ENCODE results near the gene VPS18. TPM values are rescaled to one million over a fixed set of nuclear protein-coding genes. Genes with fewer than 3 reads are reported as not detected.
A peak's percentile ranks its signal among the peaks of the same experiment; 100 is the strongest.

The VPS18 gene
- total RNA-seq, 1 donor from 2014 or later: 26.2 TPM

DNA sequence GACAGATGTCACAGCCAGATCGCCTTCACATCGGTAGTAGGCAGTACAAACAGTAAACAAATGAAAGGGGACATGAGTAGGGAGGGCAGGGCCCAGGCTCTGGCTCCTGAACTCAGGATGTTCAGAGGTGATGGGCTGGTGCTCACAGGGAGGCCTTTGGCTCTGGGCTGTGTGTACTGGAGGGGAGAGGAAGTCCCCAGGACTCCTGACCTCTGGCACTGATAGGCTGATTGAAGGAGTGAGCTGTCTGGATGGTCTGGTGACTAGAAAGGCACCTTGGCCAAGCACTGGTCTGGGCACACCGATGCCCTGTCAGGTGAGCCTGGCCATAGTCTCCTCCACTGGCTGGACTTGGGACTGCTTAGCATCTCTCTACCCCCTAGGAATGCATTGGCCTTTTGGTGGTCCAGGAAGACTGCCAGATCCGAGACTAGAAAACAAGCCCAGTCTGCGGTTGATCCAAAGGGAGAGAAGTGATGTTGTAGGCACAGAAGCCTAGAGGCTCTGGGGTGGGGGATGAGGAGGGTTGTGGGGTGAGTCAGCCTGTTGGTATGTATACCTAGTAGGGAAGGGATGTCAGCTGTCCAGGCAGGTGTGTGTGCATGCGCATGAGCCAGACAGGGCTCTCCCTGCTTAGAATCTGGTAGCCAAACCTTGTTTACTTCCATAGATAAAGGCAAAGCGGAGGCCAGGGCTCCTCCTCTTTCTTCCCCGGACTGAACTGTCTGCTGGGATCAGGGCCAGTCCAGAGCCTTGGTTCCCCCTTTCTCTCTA lies 48.6 kb upstream of the VPS18 start:
- Mint-ChIP-seq H3K36me3 (ENCODE audit: low read depth) (peaks cover 4% of the 10 kb centered on the region), H3K27me3 (no peaks in the 10 kb centered on the region), H3K9me3 (no peaks in the 10 kb centered on the region), H3K4me3 (peak overlapping the region; percentile 41), H3K27ac (peak overlapping the region; percentile 64), H3K4me1 (peaks cover 39% of the 10 kb centered on the region)
- intact Hi-C loops (cut with micrococcal nuclease): loop anchor here (5.0 kb wide), 1 partner anchor 107 kb away; the partner anchor contains the start of gene CHAC1
- DNase-seq (no peak), ATAC-seq (ENCODE audit: low read depth) (no peak)
- ChIA-PET CTCF (interaction anchor here (1.2 to 1.7 kb wide), 3 partner anchors 13 to 49 kb away, joined by 4 to 7 read pairs (median 4); partner anchors contain the start of gene VPS18), POLR2A (interaction anchor here (2.1 kb wide), 1 partner anchor 13 kb away, joined by 7 read pairs; no protein-coding TSS in a partner anchor)
- TF ChIP-seq, protein P1, sequence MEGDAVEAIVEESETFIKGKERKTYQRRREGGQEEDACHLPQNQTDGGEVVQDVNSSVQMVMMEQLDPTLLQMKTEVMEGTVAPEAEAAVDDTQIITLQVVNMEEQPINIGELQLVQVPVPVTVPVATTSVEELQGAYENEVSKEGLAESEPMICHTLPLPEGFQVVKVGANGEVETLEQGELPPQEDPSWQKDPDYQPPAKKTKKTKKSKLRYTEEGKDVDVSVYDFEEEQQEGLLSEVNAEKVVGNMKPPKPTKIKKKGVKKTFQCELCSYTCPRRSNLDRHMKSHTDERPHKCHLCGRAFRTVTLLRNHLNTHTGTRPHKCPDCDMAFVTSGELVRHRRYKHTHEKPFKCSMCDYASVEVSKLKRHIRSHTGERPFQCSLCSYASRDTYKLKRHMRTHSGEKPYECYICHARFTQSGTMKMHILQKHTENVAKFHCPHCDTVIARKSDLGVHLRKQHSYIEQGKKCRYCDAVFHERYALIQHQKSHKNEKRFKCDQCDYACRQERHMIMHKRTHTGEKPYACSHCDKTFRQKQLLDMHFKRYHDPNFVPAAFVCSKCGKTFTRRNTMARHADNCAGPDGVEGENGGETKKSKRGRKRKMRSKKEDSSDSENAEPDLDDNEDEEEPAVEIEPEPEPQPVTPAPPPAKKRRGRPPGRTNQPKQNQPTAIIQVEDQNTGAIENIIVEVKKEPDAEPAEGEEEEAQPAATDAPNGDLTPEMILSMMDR (IDR thresholded peaks at IDR 0.05): no peak

DNA sequence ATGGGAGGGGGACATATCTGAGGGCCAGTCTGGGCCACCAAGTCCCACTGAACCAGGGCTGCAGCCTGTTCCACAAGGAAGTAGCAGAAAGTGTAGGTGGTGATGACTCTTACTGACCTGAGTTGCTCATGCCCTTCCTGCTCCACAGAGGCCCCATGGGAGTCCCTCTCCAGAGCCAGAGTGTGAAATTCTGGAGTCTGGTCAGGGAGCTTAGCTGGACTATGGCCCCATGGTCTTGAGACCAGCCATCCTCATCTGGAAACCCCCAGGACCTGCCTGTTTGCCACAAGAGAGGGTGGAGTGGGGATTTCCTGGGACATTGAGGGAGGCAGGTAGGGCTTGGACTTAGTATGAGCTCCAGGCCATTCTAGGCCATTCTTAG lies 47.4 kb upstream of the VPS18 start:
- ChIA-PET CTCF (interaction anchor here (1.7 kb wide), 2 partner anchors 10 to 12 kb away, joined by 4 to 7 read pairs; no protein-coding TSS in a partner anchor), POLR2A (no interaction called here)
- H3K36me3 Mint-ChIP-seq (ENCODE audit: low read depth): peaks cover 6% of the 10 kb centered on the region
- peaks cover 39% of the 10 kb centered on the region for H3K4me1 Mint-ChIP-seq
- H3K4me3 Mint-ChIP-seq: peak overlapping the region; percentile 38
- DNase-seq: no peak
- no peaks in the 10 kb centered on the region for H3K9me3 Mint-ChIP-seq
- intact Hi-C loops (cut with micrococcal nuclease): loop anchor here (5.0 kb wide), 1 partner anchor 105 kb away; the partner anchor contains the start of gene CHAC1
- no peak for ATAC-seq (ENCODE audit: low read depth)
- no peaks in the 10 kb centered on the region for H3K27me3 Mint-ChIP-seq
- H3K27ac Mint-ChIP-seq: peak overlapping the region; percentile 64
- TF ChIP-seq, protein P1 (IDR thresholded peaks at IDR 0.05): no peak

DNA sequence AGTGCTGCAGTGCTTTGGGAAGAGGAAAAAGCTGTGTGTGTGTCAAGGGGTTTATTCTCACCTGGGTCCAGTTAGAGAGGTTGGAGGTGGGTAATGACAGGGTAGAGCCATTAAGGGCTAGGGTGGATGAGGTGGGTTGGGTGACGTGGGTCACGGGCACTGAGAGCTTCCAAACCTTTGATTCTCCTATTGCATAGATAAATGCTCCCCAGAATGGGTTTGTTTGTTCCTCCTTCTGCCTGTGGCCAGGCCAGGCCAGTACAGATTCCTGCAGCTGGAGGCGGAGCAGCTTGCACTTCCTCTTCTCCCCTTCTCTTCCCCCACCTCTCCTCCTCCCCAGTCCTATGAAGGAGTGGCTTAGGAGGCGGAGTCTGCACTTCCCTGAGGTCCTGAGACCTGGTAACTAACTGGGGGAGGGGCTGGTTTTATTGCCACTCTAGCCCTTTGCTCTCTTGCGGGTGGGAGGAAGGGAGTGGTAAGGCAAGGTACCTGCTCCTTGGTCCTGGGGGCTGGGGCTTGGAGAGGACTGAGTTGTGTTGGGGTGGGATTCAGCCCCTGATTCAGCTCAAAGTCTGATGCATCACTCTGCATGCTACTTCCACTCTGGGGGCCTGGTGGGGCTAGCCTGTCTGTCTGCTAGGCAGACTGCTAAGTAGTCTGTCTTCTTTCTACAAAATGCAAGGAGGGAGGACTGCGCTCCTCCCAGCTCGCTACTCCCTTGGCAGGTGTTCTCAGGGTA lies 46.9 kb upstream of the VPS18 start:
- ATAC-seq (ENCODE audit: low read depth) (peak; percentile 53), DNase-seq (no peak)
- Mint-ChIP-seq H3K27me3 (no peaks in the 10 kb centered on the region), H3K36me3 (ENCODE audit: low read depth) (peaks cover 6% of the 10 kb centered on the region), H3K9me3 (no peaks in the 10 kb centered on the region), H3K4me3 (peak overlapping the region; percentile 38), H3K4me1 (peaks cover 39% of the 10 kb centered on the region), H3K27ac (peak overlapping the region; percentile 64)
- ChIA-PET CTCF (interaction anchor here (1.7 kb wide), 2 partner anchors 10 to 11 kb away, joined by 4 to 7 read pairs; no protein-coding TSS in a partner anchor), POLR2A (interaction anchor here (0.6 kb wide), 1 partner anchor 35 kb away, joined by 4 read pairs; no protein-coding TSS in a partner anchor)
- TF ChIP-seq, protein P1 (IDR thresholded peaks at IDR 0.05): no peak
- intact Hi-C loops (cut with micrococcal nuclease): loop anchor here (5.0 kb wide), 1 partner anchor 105 kb away; the partner anchor contains the start of gene CHAC1

DNA sequence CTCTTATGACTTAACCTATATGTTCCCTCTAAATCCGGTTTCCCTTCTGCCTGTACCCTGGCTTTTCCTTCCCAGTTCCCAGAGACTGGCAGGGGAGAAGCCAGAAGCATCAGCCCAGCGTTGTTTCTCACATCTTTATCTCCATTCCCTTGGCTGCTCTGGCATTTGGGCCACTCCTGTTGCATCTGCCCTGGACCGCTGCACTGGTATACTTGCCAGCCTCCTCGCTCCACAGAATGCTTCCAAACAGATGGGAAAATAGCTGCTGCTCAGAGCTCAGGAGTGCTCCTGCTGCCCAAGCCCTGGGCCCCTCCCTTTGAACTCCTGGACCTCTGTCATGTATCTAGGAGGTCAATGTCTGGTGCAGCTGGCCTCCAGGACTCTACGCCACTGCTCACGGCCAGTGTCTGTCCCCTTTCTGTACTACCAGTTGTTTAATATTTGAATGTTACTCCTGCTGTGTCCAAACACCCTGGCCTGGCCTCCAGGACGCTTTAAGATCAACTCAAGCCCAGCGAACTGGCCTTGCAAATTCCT lies 43.6 kb upstream of the VPS18 start:
- CTCF ChIA-PET: interaction anchor here (1.3 kb wide), 1 partner anchor 8 kb away, joined by 4 read pairs; no protein-coding TSS in a partner anchor
- no peak for ATAC-seq (ENCODE audit: low read depth)
- Mint-ChIP-seq H3K27ac (no peak overlapping the region), H3K9me3 (no peaks in the 10 kb centered on the region), H3K27me3 (no peaks in the 10 kb centered on the region), H3K36me3 (ENCODE audit: low read depth) (peaks cover 19% of the 10 kb centered on the region), H3K4me3 (no peak overlapping the region), H3K4me1 (peaks cover 26% of the 10 kb centered on the region)
- DNase-seq: no peak
- TF ChIP-seq, protein P1 (IDR thresholded peaks at IDR 0.05): no peak
- intact Hi-C loops (cut with micrococcal nuclease): no loop called here
- POLR2A ChIA-PET: no interaction called here

All from activated B cell treated with CpG ODN at 0.5 μM for 24 hours (primary cell).